Posterior cingulate gyrus (tissue), 11 donors: Measurements from ENCODE around the gene HLA-A.

Experiments
- DNase-seq, 10 donors: peaks; one replicate each; pipeline versions ENCODE4 v3.0.0 to v3.0.0-alpha.2; 2020 to 2021; ENCODE audit warnings: mixed read lengths in 3 of 10
- intact Hi-C: fragments of 100-400 bp; cut with DNase I; formaldehyde crosslinking; loops from one replicate; pipeline ENCODE4 v1.15.1; 2023

The HLA-A gene

GRCh38 chr6:29942275-29943052 is at the start of gene HLA-A:
HLA-A (plus strand) TSS chr6:29942532; CDS start chr6:29942554, 22 bp downstream.
- intact Hi-C loops, result loop anchor here (2.0 kb wide), 1 partner anchor 24 kb away; no protein-coding TSS in a partner anchor
- DNase-seq, result peak; percentile 70 to 98 (median 89)

- DNase-seq, result no peak
- intact Hi-C loops, result no loop called here
These were observed 49.6 kb upstream of the HLA-A start for GRCh38 chr6:29892696-29893095.

- intact Hi-C loops, result no loop called here
- DNase-seq, result no peak
These were observed 43.1 kb upstream of the HLA-A start for GRCh38 chr6:29899281-29899680.

- no peak for DNase-seq
- intact Hi-C loops, result no loop called here
These were observed 37.0 kb upstream of the HLA-A start for GRCh38 chr6:29905286-29905685.

GRCh38 chr6:29907637-29908340 is 34.5 kb upstream of the HLA-A start:
- no peak for DNase-seq
- intact Hi-C loops, result no loop called here

GRCh38 chr6:29908341-29908662 is 34.0 kb upstream of the HLA-A start:
- DNase-seq, result no peak
- intact Hi-C loops, result no loop called here

GRCh38 chr6:29908710-29909109 is 33.6 kb upstream of the HLA-A start:
- intact Hi-C loops, result no loop called here
- DNase-seq, result no peak

- intact Hi-C loops, result no loop called here
- DNase-seq, result no peak
These were observed 32.3 kb upstream of the HLA-A start for GRCh38 chr6:29909985-29910384.

- DNase-seq, result no peak
- intact Hi-C loops, result no loop called here
These were observed 29.5 kb upstream of the HLA-A start for GRCh38 chr6:29912840-29913239.

GRCh38 chr6:29916741-29917140 is 25.6 kb upstream of the HLA-A start:
- intact Hi-C loops, result no loop called here
- no peak for DNase-seq

- no peak for DNase-seq
These were observed 24.5 kb upstream of the HLA-A start for GRCh38 chr6:29917857-29918256.

GRCh38 chr6:29919506-29920445 is 22.6 kb upstream of the HLA-A start:
- no peak for DNase-seq
- intact Hi-C loops, result no loop called here

More at GRCh38 chr6:29917857-29918256, 24.5 kb upstream of the HLA-A start:
- intact Hi-C loops, result no loop called here

- DNase-seq, result no peak
- intact Hi-C loops, result no loop called here
These were observed 18.0 kb upstream of the HLA-A start for GRCh38 chr6:29924287-29924686.

GRCh38 chr6:29924731-29925130 is 17.6 kb upstream of the HLA-A start:
- DNase-seq, result no peak
- intact Hi-C loops, result loop anchor here (5.0 kb wide), 1 partner anchor 37 kb away; no protein-coding TSS in a partner anchor

GRCh38 chr6:29925321-29925720 is 17.0 kb upstream of the HLA-A start:
- DNase-seq, result no peak
- intact Hi-C loops, result loop anchor here (5.0 kb wide), 1 partner anchor 38 kb away; no protein-coding TSS in a partner anchor

GRCh38 chr6:29925727-29926412 is 16.5 kb upstream of the HLA-A start:
- intact Hi-C loops, result loop anchor here (5.0 kb wide), 1 partner anchor 39 kb away; no protein-coding TSS in a partner anchor
- DNase-seq, result no peak

- intact Hi-C loops, result loop anchor here (5.0 kb wide), 1 partner anchor 39 kb away; no protein-coding TSS in a partner anchor
- peak in 7 of 10 donors; percentile 17 to 83 (median 36) for DNase-seq
These were observed 15.7 kb upstream of the HLA-A start for GRCh38 chr6:29926413-29927274.

GRCh38 chr6:29927275-29927569 is 15.1 kb upstream of the HLA-A start:
- intact Hi-C loops, result loop anchor here (5.0 kb wide), 1 partner anchor 40 kb away; no protein-coding TSS in a partner anchor
- DNase-seq, result no peak

GRCh38 chr6:29927841-29928388 is 14.4 kb upstream of the HLA-A start:
- intact Hi-C loops, result loop anchor here (5.0 kb wide), 1 partner anchor 41 kb away; no protein-coding TSS in a partner anchor
- DNase-seq, result no peak
